A549 (cell line): ENCODE results near the gene BTBD2. TPM values are rescaled to one million over a fixed set of nuclear protein-coding genes. Genes with fewer than 3 reads are reported as not detected.

ENCODE experiments used
- ATAC-seq, 2 experiments: fragments of 200-7000 bp in 1 of 2; fragments of >200 bp in 1 of 2; cut with Nextera tagmentation in 1 of 2; cut with Tn5 transposase in 1 of 2; 3 replicates each; pipeline versions ENCODE4 v1.8.0 to v1.9.1; 2018 to 2020; ENCODE audit warnings: mild to moderate bottlenecking in 1 of 2, moderate library complexity in 1 of 2
- CTCF ChIA-PET: fragments of 300-600 bp; sonication (Branson Sonifier 250); formaldehyde crosslinking; extraction: SDS; loops from one replicate; lab custom pipeline; 2021; ENCODE audit warnings: antibody characterized with exemption, inconsistent platforms; lab: Yijun Ruan, JAX
- POLR2A ChIA-PET: fragments of 350-600 bp; formaldehyde crosslinking; extraction: SDS; loops from one replicate; lab custom pipeline; 2021; ENCODE audit warnings: antibody characterized with exemption, inconsistent platforms; lab: Yijun Ruan, JAX
- DNase-seq, 2 experiments: peaks; one replicate each; pipeline versions ENCODE4 v3.0.0 to v3.0.0-alpha.2; 2011 to 2016; ENCODE audit warnings: low read depth in 1 of 2, low spot score in 1 of 2
- FAIRE-seq: peaks from 2 replicates; lab custom pipeline; 2011; peaks lifted over from hg19 to GRCh38; lab: Jason Lieb, UNC
- H3K27ac ChIP-seq, 2 experiments: fragments of >200 bp; sonication (Bioruptor Twin); formaldehyde crosslinking; 3 replicates each; pipeline ENCODE4 v1.5.1; 2016 to 2017
- H3K4me1 ChIP-seq: fragments of >200 bp; sonication (Bioruptor Twin); formaldehyde crosslinking; 3 replicates; pipeline ENCODE4 v1.6.1; 2016
- H3K4me2 ChIP-seq: fragments of >200 bp; sonication (Bioruptor Twin); formaldehyde crosslinking; 3 replicates; pipeline ENCODE4 v1.6.1; 2016
- H3K4me3 ChIP-seq: fragments of >200 bp; sonication (Bioruptor Twin); formaldehyde crosslinking; 3 replicates; pipeline ENCODE4 v1.5.1; 2016
- H3K9me3 ChIP-seq: fragments of >200 bp; sonication (Bioruptor Twin); formaldehyde crosslinking; 3 replicates; pipeline ENCODE4 v1.6.1; 2016
- EHF ChIP-seq: fragments of 250-450 bp; sonication (Bioruptor Pico); IDR thresholded peaks from 2 replicates; pipeline ENCODE4 v1.5.0; 2020; ENCODE audit warnings: mild to moderate bottlenecking
- FOSL2 ChIP-seq, 2 experiments: fragments of 450-650 bp in 1 of 2; fragments of >200 bp in 1 of 2; sonication (Bioruptor Twin) in 1 of 2; formaldehyde crosslinking; IDR thresholded peaks; 2 replicates each; pipeline versions ENCODE4 v1.5.0 to v1.6.1; 2016 to 2020; ENCODE audit warnings: mild to moderate bottlenecking in 1 of 2, moderate library complexity in 1 of 2
- GATA3 ChIP-seq: IDR thresholded peaks from 2 replicates; pipeline ENCODE4 v1.6.1; 2012; ENCODE audit warnings: borderline replicate concordance
- JUN ChIP-seq, 2 experiments: fragments of >200 bp; sonication (Bioruptor Twin); formaldehyde crosslinking; IDR thresholded peaks; 2 replicates in 1 of 2; 3 replicates in 1 of 2; pipeline ENCODE4 v1.6.1; 2016 to 2017
- JUNB ChIP-seq: fragments of >200 bp; sonication (Bioruptor Twin); formaldehyde crosslinking; IDR thresholded peaks from 2 replicates; pipeline ENCODE4 v1.6.1; 2016
- KDM1A ChIP-seq: fragments of 200-600 bp; sonication (generic); IDR thresholded peaks from 2 replicates; pipeline ENCODE4 v1.6.1; 2016; ENCODE audit warnings: low read depth, mild to moderate bottlenecking
- KDM5A ChIP-seq: fragments of 200-600 bp; sonication (generic); IDR thresholded peaks from 2 replicates; pipeline ENCODE4 v1.6.1; 2016; ENCODE audit warnings: antibody characterized with exemption, mild to moderate bottlenecking
- MAX ChIP-seq: IDR thresholded peaks from 2 replicates; pipeline ENCODE4 v1.6.1; 2012
- MAZ ChIP-seq: fragments of 150-350 bp; IDR thresholded peaks from 2 replicates; pipeline ENCODE4 v1.6.1; 2014; ENCODE audit warnings: antibody characterized with exemption, low read depth, low read length, borderline replicate concordance
- NFE2L2 ChIP-seq: fragments of 150-350 bp; conservative IDR thresholded peaks from 2 replicates; pipeline ENCODE4 v1.6.1; 2014; ENCODE audit warnings: low read length
- NPAS2 ChIP-seq: fragments of 250-450 bp; sonication (Bioruptor Pico); IDR thresholded peaks from 2 replicates; pipeline ENCODE4 v1.8.0; 2022; ENCODE audit warnings: mild to moderate bottlenecking, moderate library complexity, borderline replicate concordance
- NR3C1 ChIP-seq: fragments of >200 bp; sonication (Bioruptor Twin); formaldehyde crosslinking; IDR thresholded peaks from 3 replicates; pipeline ENCODE4 v1.6.1; 2017
- PBX3 ChIP-seq: IDR thresholded peaks from 2 replicates; pipeline ENCODE4 v1.6.1; 2012
- POLR2A ChIP-seq: IDR thresholded peaks from 2 replicates; pipeline ENCODE4 v1.6.1; 2012; ENCODE audit warnings: mild to moderate bottlenecking, low read length
- POLR2AphosphoS2 ChIP-seq: conservative IDR thresholded peaks from 2 replicates; pipeline ENCODE4 v1.6.1; 2012; ENCODE audit warnings: low read length, improper control_type of control experiment, inconsistent platforms
- RAD21 ChIP-seq, 2 experiments: fragments of >200 bp in 1 of 2; sonication (Bioruptor Twin) in 1 of 2; formaldehyde crosslinking in 1 of 2; IDR thresholded peaks in 1 of 2; conservative IDR thresholded peaks in 1 of 2; 2 replicates in 1 of 2; 3 replicates in 1 of 2; pipeline ENCODE4 v1.6.1; 2012 to 2018; ENCODE audit warnings: inconsistent platforms in 1 of 2
- REST ChIP-seq: fragments of 200-600 bp; sonication (generic); IDR thresholded peaks from 2 replicates; pipeline ENCODE4 v1.6.1; 2016; ENCODE audit warnings: antibody characterized with exemption, mild to moderate bottlenecking, moderate library complexity
- RFX5 ChIP-seq: fragments of 450-650 bp; IDR thresholded peaks from 2 replicates; pipeline ENCODE4 v1.7.1; 2014; ENCODE audit warnings: antibody characterized with exemption, mild to moderate bottlenecking, moderate library complexity
- SMC3 ChIP-seq: fragments of >200 bp; sonication (Bioruptor Twin); formaldehyde crosslinking; IDR thresholded peaks from 3 replicates; pipeline ENCODE4 v1.6.1; 2018; ENCODE audit warnings: inconsistent platforms
- SREBF2 ChIP-seq: fragments of 450-650 bp; IDR thresholded peaks from 2 replicates; pipeline ENCODE4 v1.6.1; 2014; ENCODE audit warnings: mild to moderate bottlenecking, moderate library complexity
- TFCP2L1 ChIP-seq: fragments of 250-450 bp; sonication (Bioruptor Pico); IDR thresholded peaks from 2 replicates; pipeline ENCODE4 v1.5.0; 2021; ENCODE audit warnings: mild to moderate bottlenecking
- ZFP36 ChIP-seq: fragments of 450-650 bp; IDR thresholded peaks from 2 replicates; pipeline ENCODE4 v1.6.1; 2014; ENCODE audit warnings: borderline replicate concordance; ENCODE audit not compliant: partially characterized antibody
- WGBS: methylation state at CpG from one replicate; pipeline ENCODE4 v1.1.6; 2017; ENCODE audit errors: missing lambda C conversion rate; 5-methylcytosine and 5-hydroxymethylcytosine counted together
- polyA plus RNA-seq, 4 experiments: library from polyadenylated mRNA; depleted of rRNA in 3 of 4; stranded (reverse); fragments of >200 nt; fragmentation: RNase III in 1 of 4; extraction: RNeasy Plus Mini Kit Qiagen cat#74134 plus additional on column Dnase treatment in 1 of 4; gene quantifications; 2 replicates in 3 of 4; 3 replicates in 1 of 4; pipeline ENCODE4 v1.2.3, GENCODE V29; 2011 to 2017

The BTBD2 gene
- polyA plus RNA-seq, 2 of the 4 experiments (the other 2 are of a cell fraction) = 16.3 to 29.6 TPM

GRCh38 chr19:1967087-1967608 lies 48.4 kb downstream of the BTBD2 start:
- DNase-seq (no peak), ATAC-seq (no peak), FAIRE-seq (no peak)
- TF ChIP-seq NFE2L2 (no peak), JUNB (no peak), RFX5 (no peak), RAD21 (conservative IDR thresholded peaks at IDR 0.05 in 1 of 2, IDR thresholded peaks at IDR 0.05 in 1 of 2) (no peak), SMC3 (no peak), POLR2A (no peak), FOSL2 (IDR thresholded peaks at IDR 0.05) (no peak), FOSL2 (CRISPR knock-in tag; IDR thresholded peaks at IDR 0.05) (no peak)
- POLR2A ChIA-PET = no interaction called here
- Histone ChIP-seq H3K9me3 (no peaks in the 10 kb centered on the region), H3K4me1 (no peaks in the 10 kb centered on the region), H3K4me2 (no peak overlapping the region), H3K27ac (no peak overlapping the region), H3K4me3 (no peak overlapping the region)
- CTCF ChIA-PET = no interaction called here
- WGBS = 90% methylated on average over 14 of the region's 26 CpGs

GRCh38 chr19:1962674-1963073 lies 52.8 kb downstream of the BTBD2 start:
- TF ChIP-seq KDM5A (no peak), PBX3 (no peak), MAX (no peak), REST (no peak), TFCP2L1 (CRISPR knock-in tag) (no peak), ZFP36 (no peak), EHF (no peak), SMC3 (no peak), RAD21 (conservative IDR thresholded peaks at IDR 0.05 in 1 of 2, IDR thresholded peaks at IDR 0.05 in 1 of 2) (no peak), POLR2A (no peak), JUNB (no peak), NPAS2 (no peak)
- DNase-seq (no peak), FAIRE-seq (no peak), ATAC-seq (no peak)
- ChIA-PET CTCF (interaction anchor here (0.6 to 1.8 kb wide), 5 partner anchors 13 to 157 kb away, joined by 3 to 5 read pairs (median 3); no protein-coding TSS in a partner anchor), POLR2A (no interaction called here)
- Histone ChIP-seq H3K4me2 (no peak overlapping the region), H3K27ac (no peak overlapping the region), H3K4me1 (no peaks in the 10 kb centered on the region), H3K9me3 (no peaks in the 10 kb centered on the region), H3K4me3 (no peak overlapping the region)
- WGBS = 98% methylated on average over 18 of the region's 23 CpGs

- FAIRE-seq (no peak), ATAC-seq (no peak), DNase-seq (no peak)
- POLR2A ChIA-PET = no interaction called here
- no peak overlapping the region for H3K4me2 ChIP-seq
- no peaks in the 10 kb centered on the region for H3K4me1 ChIP-seq
- no peaks in the 10 kb centered on the region for H3K9me3 ChIP-seq
- CTCF ChIA-PET = interaction anchor here (0.8 to 1.8 kb wide), 4 partner anchors 14 to 29 kb away, joined by 3 to 4 read pairs (median 4); no protein-coding TSS in a partner anchor
- H3K4me3 ChIP-seq = no peak overlapping the region
- H3K27ac ChIP-seq = no peak overlapping the region
- WGBS = 93% methylated on average over 35 of the region's 42 CpGs
- TF ChIP-seq KDM1A (no peak), SREBF2 (no peak), POLR2AphosphoS2 (no peak), NR3C1 (no peak), GATA3 (no peak), JUN (IDR thresholded peaks at IDR 0.05) (no peak), MAZ (no peak), RFX5 (no peak)
Observed at GRCh38 chr19:1961000-1961883, 54.3 kb downstream of the BTBD2 start.
